Lower leg skin (tissue), 4 donors: ENCODE measurements around the gene TBCD. TPM values are rescaled to one million over a fixed set of nuclear protein-coding genes. Genes with fewer than 3 reads are reported as not detected.

Experiments used
- DNase-seq, 2 donors: peaks; one replicate each; pipeline ENCODE4 v3.0.0-alpha.2; 2019; ENCODE audit warnings: low spot score in 2 of 2
- H3K4me3 ChIP-seq: fragments of 200-600 bp; sonication (generic); 2 replicates; pipeline ENCODE4 v1.5.1; 2017; ENCODE audit warnings: mild to moderate bottlenecking, low read depth; ENCODE audit not compliant: poor library complexity, severe bottlenecking
- POLR2A ChIP-seq, 2 donors: fragments of 450-650 bp; IDR thresholded peaks; one replicate each; pipeline ENCODE4 v1.6.1; 2016 to 2017; ENCODE audit warnings: antibody characterized with exemption in 2 of 2, mild to moderate bottlenecking in 1 of 2, moderate library complexity in 1 of 2
- WGBS, 2 donors: methylation state at CpG; one replicate each; pipeline ENCODE4 v1.1.5; 2018; 5-methylcytosine and 5-hydroxymethylcytosine counted together
- intact Hi-C: fragments of 100-400 bp; cut with DNase I; formaldehyde crosslinking; loops from one replicate; pipeline ENCODE4 v1.15.0; 2023; ENCODE audit warnings: low total_unique reads
- total RNA-seq, 4 donors: library from RNA; depleted of rRNA; stranded (reverse); fragments of >200 nt; gene quantifications; one replicate each; pipeline ENCODE4 v1.1.0, GENCODE V29; 2016
- TF ChIP-seq, protein P1 (sequence below), 3 donors: fragments of 450-650 bp; IDR thresholded peaks; one replicate each; pipeline ENCODE4 v1.5.1; 2016; ENCODE audit warnings: antibody characterized with exemption in 3 of 3, mild to moderate bottlenecking in 3 of 3, moderate library complexity in 2 of 3

The TBCD gene
- total RNA-seq, 4 donors from 2014 or later, result 38.7 to 73.4 (median 51.5) TPM

DNA sequence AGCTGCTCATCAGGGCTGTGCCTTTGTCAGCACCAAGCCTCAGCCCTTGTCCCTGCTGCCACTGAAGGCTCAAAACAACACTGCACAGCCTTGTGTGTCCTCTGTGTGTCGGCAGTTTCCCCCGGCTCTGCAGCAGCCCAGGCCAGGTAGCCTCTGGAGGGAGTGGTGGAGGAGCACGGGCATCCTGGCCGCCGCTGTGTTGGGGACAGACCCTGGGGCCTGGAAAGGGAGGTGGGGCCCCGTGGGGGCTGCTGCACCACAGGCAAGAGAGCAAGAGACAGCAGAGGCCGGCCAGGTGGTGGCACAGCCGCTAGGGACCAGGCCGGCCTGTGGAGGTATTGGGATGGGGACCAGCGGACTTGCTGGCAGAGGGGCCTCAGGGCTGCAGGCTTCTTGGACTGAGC, 184.9 kb downstream of the TBCD start:
- DNase-seq, result peak in 1 of 2 donors; percentile 81
- no peak overlapping the region for H3K4me3 ChIP-seq
- intact Hi-C loops, result no loop called here
- no peak for TF ChIP-seq POLR2A (IDR thresholded peaks at IDR 0.05)
- TF ChIP-seq, protein P1, sequence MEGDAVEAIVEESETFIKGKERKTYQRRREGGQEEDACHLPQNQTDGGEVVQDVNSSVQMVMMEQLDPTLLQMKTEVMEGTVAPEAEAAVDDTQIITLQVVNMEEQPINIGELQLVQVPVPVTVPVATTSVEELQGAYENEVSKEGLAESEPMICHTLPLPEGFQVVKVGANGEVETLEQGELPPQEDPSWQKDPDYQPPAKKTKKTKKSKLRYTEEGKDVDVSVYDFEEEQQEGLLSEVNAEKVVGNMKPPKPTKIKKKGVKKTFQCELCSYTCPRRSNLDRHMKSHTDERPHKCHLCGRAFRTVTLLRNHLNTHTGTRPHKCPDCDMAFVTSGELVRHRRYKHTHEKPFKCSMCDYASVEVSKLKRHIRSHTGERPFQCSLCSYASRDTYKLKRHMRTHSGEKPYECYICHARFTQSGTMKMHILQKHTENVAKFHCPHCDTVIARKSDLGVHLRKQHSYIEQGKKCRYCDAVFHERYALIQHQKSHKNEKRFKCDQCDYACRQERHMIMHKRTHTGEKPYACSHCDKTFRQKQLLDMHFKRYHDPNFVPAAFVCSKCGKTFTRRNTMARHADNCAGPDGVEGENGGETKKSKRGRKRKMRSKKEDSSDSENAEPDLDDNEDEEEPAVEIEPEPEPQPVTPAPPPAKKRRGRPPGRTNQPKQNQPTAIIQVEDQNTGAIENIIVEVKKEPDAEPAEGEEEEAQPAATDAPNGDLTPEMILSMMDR (IDR thresholded peaks at IDR 0.05), result no peak
- WGBS, 2 donors, result 93 to 98% methylated on average over 10 of the region's 10 CpGs

DNA sequence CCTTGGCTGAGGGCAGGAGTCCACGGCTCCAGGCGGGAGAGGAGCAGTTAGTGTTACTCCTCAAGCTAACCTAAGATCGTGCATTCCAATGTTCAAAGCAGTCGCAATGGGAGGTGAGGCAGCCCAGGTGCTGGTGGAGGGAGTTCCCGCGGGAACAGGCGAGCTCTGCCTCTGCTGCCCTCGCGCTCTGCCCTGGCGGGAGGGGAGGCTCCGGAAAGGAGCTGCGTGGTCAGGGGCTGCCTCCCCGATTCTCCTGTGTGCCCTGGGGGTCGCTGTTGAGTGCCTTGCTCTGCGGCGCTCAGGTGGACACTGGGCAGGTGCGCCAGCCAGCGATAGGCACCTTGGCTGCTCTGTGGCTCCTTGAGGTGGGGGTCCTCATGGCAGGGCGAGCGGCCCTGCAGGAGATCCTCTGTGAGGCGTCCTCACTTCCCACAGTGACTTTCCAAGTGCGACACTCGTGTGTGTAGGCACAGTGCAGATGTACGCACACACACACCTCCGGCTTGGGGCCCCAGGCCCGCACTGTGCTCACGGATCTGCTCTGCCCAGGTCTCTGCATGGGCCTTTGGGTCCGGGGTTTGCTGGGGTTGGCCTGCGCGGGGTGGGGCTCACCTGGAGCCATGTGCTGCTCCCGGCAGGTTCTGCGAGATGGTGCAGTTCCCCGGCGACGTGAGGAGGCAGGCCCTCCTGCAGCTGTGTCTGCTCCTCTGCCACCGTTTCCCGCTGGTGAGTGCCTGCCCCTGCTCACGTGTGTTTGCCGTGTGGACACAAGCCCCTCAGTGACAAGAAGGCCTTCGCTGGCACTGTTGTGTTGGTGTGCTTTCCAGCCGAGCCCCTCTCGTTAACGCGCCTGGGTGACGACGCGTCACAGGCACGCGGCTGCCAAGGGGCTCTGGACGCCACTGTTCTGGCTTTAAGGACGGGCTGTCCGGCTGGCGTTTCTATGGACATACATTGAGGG, 185.8 kb downstream of the TBCD start:
- TF ChIP-seq, protein P1 (IDR thresholded peaks at IDR 0.05), result no peak
- WGBS, 2 donors, result 94% methylated on average over 27 to 53 of the region's 53 CpGs
- H3K4me3 ChIP-seq, result no peak overlapping the region
- intact Hi-C loops, result no loop called here
- peak in 1 of 2 donors; percentile 78 for DNase-seq

DNA sequence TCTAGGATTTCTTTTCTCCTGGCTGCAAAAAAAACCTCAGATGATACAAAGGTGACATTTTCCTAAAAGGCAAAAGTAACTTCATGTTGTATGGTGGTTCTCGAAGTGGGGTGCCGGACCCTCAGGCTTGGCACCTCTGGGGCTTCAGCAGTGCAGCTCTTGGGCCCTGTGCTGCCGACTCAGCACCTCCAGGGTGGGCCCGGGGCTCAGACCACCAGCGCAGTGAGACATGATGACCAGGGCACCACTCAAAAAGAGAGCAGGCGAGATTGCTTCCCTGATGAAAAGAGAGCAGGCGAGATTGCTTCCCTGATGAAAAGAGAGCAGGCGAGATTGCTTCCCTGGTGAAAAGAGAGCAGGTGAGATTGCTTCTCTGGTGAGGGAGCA, 186.6 kb downstream of the TBCD start:
- no peak for TF ChIP-seq POLR2A (IDR thresholded peaks at IDR 0.05)
- TF ChIP-seq, protein P1 (IDR thresholded peaks at IDR 0.05), result no peak
- intact Hi-C loops, result no loop called here
- peak in 1 of 2 donors; percentile 50 for DNase-seq
- H3K4me3 ChIP-seq, result no peak overlapping the region
- 93 to 96% methylated on average over 8 of the region's 8 CpGs for WGBS, 2 donors

DNA sequence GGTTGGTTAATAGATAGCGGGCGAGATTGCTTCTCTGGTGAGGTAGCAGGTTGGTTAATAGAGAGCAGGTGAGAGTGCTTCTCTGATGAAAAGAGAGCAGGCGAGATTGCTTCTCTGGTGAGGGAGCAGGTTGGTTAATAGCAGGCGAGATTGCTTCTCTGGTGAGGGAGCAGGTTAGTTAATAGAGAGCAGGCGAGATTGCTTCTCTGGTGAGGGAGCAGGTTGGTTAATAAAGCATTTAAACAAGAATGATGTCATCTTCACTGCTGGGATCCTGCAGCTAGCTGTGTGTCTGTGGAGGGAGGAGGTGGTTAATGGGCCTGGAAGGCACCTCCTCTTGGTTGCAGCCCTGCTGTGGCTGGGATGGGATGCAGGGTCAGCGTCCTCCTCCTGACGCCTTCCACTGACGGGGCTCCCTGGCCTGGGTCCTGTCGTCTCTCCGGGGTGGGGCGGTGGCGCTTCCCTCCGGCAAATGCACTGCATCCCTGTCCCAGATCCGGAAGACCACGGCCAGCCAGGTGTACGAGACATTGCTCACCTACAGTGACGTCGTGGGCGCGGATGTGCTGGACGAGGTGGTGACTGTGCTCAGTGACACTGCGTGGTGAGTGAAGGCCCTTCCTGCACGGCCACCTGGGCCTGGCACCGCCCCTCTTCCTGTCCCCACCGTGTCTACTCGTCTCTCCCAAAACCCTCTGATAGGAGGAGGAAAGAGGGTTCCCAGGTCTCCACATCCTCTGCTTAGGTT, 187.2 kb downstream of the TBCD start:
- DNase-seq, result peak in 1 of 2 donors; percentile 75
- H3K4me3 ChIP-seq, result no peak overlapping the region
- TF ChIP-seq POLR2A (IDR thresholded peaks at IDR 0.05), result no peak
- TF ChIP-seq, protein P1 (IDR thresholded peaks at IDR 0.05), result no peak
- intact Hi-C loops, result no loop called here
- WGBS, 2 donors, result 90 to 92% methylated on average over 26 of the region's 26 CpGs

DNA sequence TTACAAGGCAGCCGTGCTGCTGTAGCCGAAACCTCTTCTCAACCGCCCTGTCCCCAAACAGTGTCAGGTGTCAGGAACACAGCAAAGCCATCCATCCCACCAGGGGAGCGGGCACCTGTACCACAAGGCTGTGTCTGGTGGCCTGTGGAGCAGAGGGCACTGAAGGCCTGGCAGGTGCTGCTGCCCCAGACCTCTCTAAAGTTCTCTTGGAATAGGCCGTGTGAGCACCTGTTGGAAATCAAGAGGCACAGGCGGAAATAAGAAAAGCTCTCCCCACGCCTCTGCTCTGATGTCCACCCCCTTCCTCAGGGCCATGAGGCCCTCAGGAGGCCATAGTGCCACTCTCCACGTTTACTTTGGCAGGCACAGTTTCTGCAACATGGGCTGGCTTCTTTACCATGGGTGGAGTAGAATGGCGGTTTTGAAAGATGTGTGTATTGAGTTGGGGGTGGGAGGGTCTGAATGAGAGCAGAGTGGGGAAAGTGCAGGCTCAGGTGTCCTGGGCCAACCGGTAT, 187.8 kb downstream of the TBCD start:
- intact Hi-C loops, result no loop called here
- H3K4me3 ChIP-seq, result no peak overlapping the region
- WGBS, 2 donors, result 91 to 92% methylated on average over 10 of the region's 10 CpGs
- peak in 1 of 2 donors; percentile 45 for DNase-seq
- TF ChIP-seq, protein P1 (IDR thresholded peaks at IDR 0.05), result no peak
